IMR-90 (cell line): Measurements from ENCODE around the gene AFAP1L2. TPM values are rescaled to one million over a fixed set of nuclear protein-coding genes. Genes with fewer than 3 reads are reported as not detected.

Experiments used
- ATAC-seq: fragments of 200-7000 bp; cut with Tn5 transposase; 2 replicates; pipeline ENCODE4 v1.9.1; 2020; ENCODE audit warnings: low read depth, mild to moderate bottlenecking, moderate library complexity
- BruUV-seq: library from RNA; stranded (reverse); fragments of 400-500 nt; replicated peaks from 2 replicates; lab custom pipeline; 2021; lab: Mats Ljungman, UMichigan
- CTCF ChIA-PET: fragments of 300-600 bp; formaldehyde crosslinking; extraction: SDS; loops from one replicate; lab custom pipeline; 2021; ENCODE audit warnings: antibody characterized with exemption; lab: Yijun Ruan, JAX
- POLR2A ChIA-PET: fragments of 300-600 bp; sonication (Branson Sonifier 250); formaldehyde crosslinking; loops from one replicate; lab custom pipeline; 2022; ENCODE audit warnings: antibody characterized with exemption; ENCODE audit not compliant: unreplicated experiment; lab: Charles Lee
- DNase-seq: peaks from one replicate; pipeline ENCODE4 v3.0.0; 2013
- H2AFZ ChIP-seq: replicated peaks from 2 replicates; pipeline ENCODE3; 2013; ENCODE audit warnings: low read length, mild to moderate bottlenecking; ENCODE audit not compliant: poor library complexity
- H2AK5ac ChIP-seq: 2 replicates; pipeline ENCODE4 v1.6.1; 2013; ENCODE audit warnings: low read depth, low read length, inconsistent platforms
- H2AK9ac ChIP-seq: replicated peaks from 2 replicates; pipeline ENCODE3; 2013; ENCODE audit warnings: mild to moderate bottlenecking, low read depth, low read length, moderate library complexity; ENCODE audit not compliant: poor library complexity
- H2BK120ac ChIP-seq: 2 replicates; pipeline ENCODE4 v1.6.1; 2013; ENCODE audit warnings: low read depth, low read length, inconsistent platforms
- H2BK15ac ChIP-seq: 3 replicates; pipeline ENCODE4 v1.6.1; 2013; ENCODE audit warnings: low read depth, low read length, inconsistent platforms
- H2BK20ac ChIP-seq: 2 replicates; pipeline ENCODE4 v1.6.1; 2013; ENCODE audit warnings: low read depth, mild to moderate bottlenecking, inconsistent platforms, low read length, moderate library complexity
- H2BK5ac ChIP-seq: 2 replicates; pipeline ENCODE4 v1.6.1; 2013; ENCODE audit warnings: mild to moderate bottlenecking, low read depth, low read length, inconsistent platforms; ENCODE audit not compliant: poor library complexity, severe bottlenecking
- H3K14ac ChIP-seq: replicated peaks from 2 replicates; pipeline ENCODE4 v1.6.1; 2013; ENCODE audit warnings: low read depth, low read length, inconsistent platforms
- H3K18ac ChIP-seq: 2 replicates; pipeline ENCODE4 v1.6.1; 2013; ENCODE audit warnings: low read depth, low read length, control low read depth
- H3K23ac ChIP-seq: 2 replicates; pipeline ENCODE4 v1.6.1; 2013; ENCODE audit warnings: low read depth, low read length, inconsistent platforms
- H3K27ac ChIP-seq: 2 replicates; pipeline ENCODE4 v1.5.1; 2013; ENCODE audit warnings: mild to moderate bottlenecking, control low read depth, low read length; ENCODE audit not compliant: insufficient read depth
- H3K27me3 ChIP-seq: 2 replicates; pipeline ENCODE4 v1.6.1; 2013; ENCODE audit warnings: low read length; ENCODE audit not compliant: control insufficient read depth, insufficient read depth
- H3K36me3 ChIP-seq: 2 replicates; pipeline ENCODE4 v1.6.1; 2013; ENCODE audit warnings: low read length, mixed read lengths; ENCODE audit not compliant: control insufficient read depth, insufficient read depth
- H3K4ac ChIP-seq: 2 replicates; pipeline ENCODE4 v1.6.1; 2013; ENCODE audit warnings: low read depth, low read length, inconsistent platforms
- H3K4me1 ChIP-seq: 2 replicates; pipeline ENCODE4 v1.6.1; 2013; ENCODE audit warnings: low read length, mixed read lengths; ENCODE audit not compliant: control insufficient read depth, insufficient read depth
- H3K4me2 ChIP-seq: 2 replicates; pipeline ENCODE4 v1.6.1; 2013; ENCODE audit warnings: low read depth, mild to moderate bottlenecking, control low read depth, low read length, moderate library complexity
- H3K4me3 ChIP-seq: 2 replicates; pipeline ENCODE4 v1.5.1; 2013; ENCODE audit warnings: low read depth, mild to moderate bottlenecking, control low read depth, low read length, moderate library complexity; ENCODE audit not compliant: insufficient read depth
- H3K56ac ChIP-seq: 2 replicates; pipeline ENCODE4 v1.6.1; 2013; ENCODE audit warnings: low read length, inconsistent platforms; ENCODE audit not compliant: insufficient read depth; ENCODE audit errors: extremely low read depth
- H3K79me1 ChIP-seq, 2 experiments: 2 replicates each; pipeline ENCODE4 v1.6.1; 2013; ENCODE audit warnings: low read length in 2 of 2, inconsistent platforms in 1 of 2, low read depth in 1 of 2
- H3K9ac ChIP-seq: 2 replicates; pipeline ENCODE4 v1.6.1; 2013; ENCODE audit warnings: low read depth, low read length, control low read depth
- H3K9me1 ChIP-seq: 2 replicates; pipeline ENCODE4 v1.6.1; 2013; ENCODE audit warnings: low read length, inconsistent platforms; ENCODE audit not compliant: insufficient read depth
- H3K9me3 ChIP-seq: 2 replicates; pipeline ENCODE4 v1.6.1; 2013; ENCODE audit warnings: low read length; ENCODE audit not compliant: control insufficient read depth, insufficient read depth
- H4K20me1 ChIP-seq: 2 replicates; pipeline ENCODE4 v1.6.1; 2013; ENCODE audit warnings: low read length, inconsistent platforms; ENCODE audit not compliant: insufficient read depth
- H4K5ac ChIP-seq: 2 replicates; pipeline ENCODE4 v1.6.1; 2013; ENCODE audit warnings: mild to moderate bottlenecking, low read depth, low read length, control low read depth
- H4K8ac ChIP-seq, 2 experiments: 2 replicates each; pipeline ENCODE4 v1.6.1; 2013; ENCODE audit warnings: low read depth in 2 of 2, low read length in 2 of 2, control low read depth in 1 of 2, inconsistent platforms in 1 of 2
- H4K91ac ChIP-seq: 2 replicates; pipeline ENCODE4 v1.6.1; 2013; ENCODE audit warnings: low read depth, low read length, inconsistent platforms; ENCODE audit not compliant: insufficient read depth
- BHLHE40 ChIP-seq: fragments of 150-350 bp; IDR thresholded peaks from 2 replicates; pipeline ENCODE4 v1.6.1; 2016; ENCODE audit warnings: mild to moderate bottlenecking, low read depth, low read length
- CEBPB ChIP-seq: IDR thresholded peaks from 2 replicates; pipeline ENCODE4 v1.6.1; 2012; ENCODE audit warnings: low read depth, low read length, improper control_type of control experiment
- CTCF ChIP-seq: conservative IDR thresholded peaks from 2 replicates; pipeline ENCODE4 v1.5.1; 2012; ENCODE audit warnings: mild to moderate bottlenecking, low read depth, low read length, improper control_type of control experiment
- FOS ChIP-seq: fragments of 150-350 bp; IDR thresholded peaks from 2 replicates; pipeline ENCODE4 v1.6.1; 2016; ENCODE audit warnings: low read depth, low read length
- MAFK ChIP-seq: IDR thresholded peaks from 2 replicates; pipeline ENCODE4 v1.6.1; 2012; ENCODE audit warnings: low read depth, low read length, improper control_type of control experiment
- MAZ ChIP-seq: IDR thresholded peaks from 2 replicates; pipeline ENCODE4 v1.6.1; 2012; ENCODE audit warnings: low read depth, mild to moderate bottlenecking, low read length, improper control_type of control experiment, moderate library complexity, borderline replicate concordance
- MXI1 ChIP-seq: IDR thresholded peaks from 2 replicates; pipeline ENCODE4 v1.6.1; 2012; ENCODE audit warnings: low read depth, mild to moderate bottlenecking, low read length, moderate library complexity, borderline replicate concordance
- NFE2L2 ChIP-seq: fragments of 150-350 bp; IDR thresholded peaks from 2 replicates; pipeline ENCODE4 v1.6.1; 2016; ENCODE audit warnings: low read depth, mild to moderate bottlenecking, low read length
- POLR2A ChIP-seq: IDR thresholded peaks from 2 replicates; pipeline ENCODE4 v1.6.1; 2012; ENCODE audit warnings: mild to moderate bottlenecking, low read depth, low read length
- RAD21 ChIP-seq: IDR thresholded peaks from 2 replicates; pipeline ENCODE4 v1.6.1; 2012; ENCODE audit warnings: low read length, improper control_type of control experiment
- RCOR1 ChIP-seq: IDR thresholded peaks from 2 replicates; pipeline ENCODE4 v1.6.1; 2012; ENCODE audit warnings: mild to moderate bottlenecking, low read length, improper control_type of control experiment; ENCODE audit not compliant: insufficient replicate concordance
- RFX5 ChIP-seq: IDR thresholded peaks from 2 replicates; pipeline ENCODE4 v1.8.0; 2012; ENCODE audit warnings: low read depth, mild to moderate bottlenecking, low read length, moderate library complexity
- SMC3 ChIP-seq: fragments of 150-350 bp; IDR thresholded peaks from 2 replicates; pipeline ENCODE4 v1.6.1; 2016; ENCODE audit warnings: low read depth, mild to moderate bottlenecking, antibody characterized with exemption, low read length, moderate library complexity
- USF2 ChIP-seq: fragments of 150-350 bp; IDR thresholded peaks from 2 replicates; pipeline ENCODE4 v1.6.1; 2017; ENCODE audit warnings: mild to moderate bottlenecking, antibody characterized with exemption, low read length, low read depth
- WGBS, 2 experiments: methylation state at CpG; one replicate each; pipeline versions ENCODE4 v1.1.5 to v1.1.7; 2013; ENCODE audit warnings: missing lambda C conversion rate in 2 of 2; ENCODE audit not compliant: insufficient read length in 1 of 2; ENCODE audit errors: extremely low coverage in 2 of 2; 5-methylcytosine and 5-hydroxymethylcytosine counted together
- dilution Hi-C: fragments of 300-500 bp; cut with HindIII; formaldehyde crosslinking; loops from one replicate; pipeline ENCODE4 v1.14.3; 2018; ENCODE audit warnings: low sequenced_read_pairs; ENCODE audit not compliant: unreplicated experiment
- in situ Hi-C: fragments of 300-500 bp; cut with MboI; formaldehyde crosslinking; loops from 3 replicates; pipeline ENCODE4 v1.14.3; 2019; ENCODE audit warnings: low sequenced_read_pairs, inconsistent platforms, mixed read lengths
- intact Hi-C: fragments of 100-400 bp; cut with micrococcal nuclease; formaldehyde crosslinking; loops from 2 replicates; pipeline ENCODE4 v1.10.0; 2022
- polyA plus RNA-seq, 3 experiments: library from polyadenylated mRNA; depleted of rRNA; stranded (reverse); fragments of >200 nt; gene quantifications; 2 replicates each; pipeline ENCODE4 v1.2.3, GENCODE V29; 2012; ENCODE audit warnings: low replicate concordance in 1 of 3
- total RNA-seq: library from RNA; depleted of rRNA; stranded (reverse); fragments of >200 nt; gene quantifications from 2 replicates; pipeline ENCODE4 v1.2.3, GENCODE V29; 2012
- TF ChIP-seq, protein P1 (sequence below): fragments of 150-350 bp; IDR thresholded peaks from 2 replicates; pipeline ENCODE4 v1.6.1; 2016; ENCODE audit warnings: low read depth, mild to moderate bottlenecking, low read length, moderate library complexity, borderline replicate concordance

AFAP1L2 gene
- total and polyA plus RNA-seq, 2 of the 4 experiments (the other 2 are of a cell fraction): under 0.01 to 0.10 TPM

GRCh38 chr10:114389426-114389825 lies 14.9 kb downstream of the AFAP1L2 start:
- Histone ChIP-seq H2AK9ac (no peak overlapping the region), H3K4me2 (no peak overlapping the region), H3K18ac (no peak overlapping the region), H4K91ac (no peak overlapping the region), H4K5ac (no peak overlapping the region), H3K9ac (no peak overlapping the region), H2BK15ac (no peak overlapping the region), H3K27me3 (peaks cover 29% of the 10 kb centered on the region), H3K79me1 (no peaks in the 10 kb centered on the region), H3K9me3 (no peaks in the 10 kb centered on the region), H2BK20ac (no peak overlapping the region), H3K27ac (no peak overlapping the region), H3K36me3 (no peaks in the 10 kb centered on the region; the same call in 1 of the 2 replicates), H3K56ac (no peak overlapping the region), H2BK5ac (no peak overlapping the region), H3K23ac (no peak overlapping the region), H4K8ac (no peak overlapping the region), H3K4me3 (no peak overlapping the region), H3K4me1 (peaks cover 1% of the 10 kb centered on the region; the same call in 1 of the 2 replicates), H3K4ac (no peak overlapping the region), H3K9me1 (no peaks in the 10 kb centered on the region), H2AK5ac (no peak overlapping the region), H2AFZ (no peak overlapping the region), H3K14ac (no peak overlapping the region), H4K20me1 (no peaks in the 10 kb centered on the region), H2BK120ac (no peak overlapping the region)
- intact Hi-C loops (no loop called here), in situ Hi-C loops (no loop called here), dilution Hi-C loops (no loop called here)
- ChIA-PET POLR2A (no interaction called here), CTCF (interaction anchor here (1.2 kb wide), 1 partner anchor 85 kb away, joined by 3 read pairs; no protein-coding TSS in a partner anchor)
- no TSS peak for BruUV-seq
- TF ChIP-seq RAD21: no peak
- TF ChIP-seq BHLHE40: no peak
- no peak for TF ChIP-seq MXI1
- TF ChIP-seq SMC3: no peak
- no peak for TF ChIP-seq POLR2A
- no peak for TF ChIP-seq FOS
- no peak for TF ChIP-seq MAZ
- TF ChIP-seq, protein P1, sequence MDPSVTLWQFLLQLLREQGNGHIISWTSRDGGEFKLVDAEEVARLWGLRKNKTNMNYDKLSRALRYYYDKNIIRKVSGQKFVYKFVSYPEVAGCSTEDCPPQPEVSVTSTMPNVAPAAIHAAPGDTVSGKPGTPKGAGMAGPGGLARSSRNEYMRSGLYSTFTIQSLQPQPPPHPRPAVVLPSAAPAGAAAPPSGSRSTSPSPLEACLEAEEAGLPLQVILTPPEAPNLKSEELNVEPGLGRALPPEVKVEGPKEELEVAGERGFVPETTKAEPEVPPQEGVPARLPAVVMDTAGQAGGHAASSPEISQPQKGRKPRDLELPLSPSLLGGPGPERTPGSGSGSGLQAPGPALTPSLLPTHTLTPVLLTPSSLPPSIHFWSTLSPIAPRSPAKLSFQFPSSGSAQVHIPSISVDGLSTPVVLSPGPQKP: no peak
- no peak for TF ChIP-seq RCOR1
- no peak for TF ChIP-seq USF2
- no peak for TF ChIP-seq NFE2L2
- no peak for TF ChIP-seq RFX5
- no peak for TF ChIP-seq CEBPB
- no peak for TF ChIP-seq MAFK
- TF ChIP-seq CTCF: no peak
- DNase-seq: peak; percentile 52
- ATAC-seq: peak; percentile 62
- 0% methylated on average over 1 of the region's 5 CpGs; no CpG with 5 or more reads in 1 of the 2 experiments for WGBS, 2 experiments
